Vagina (tissue), 2 donors: ENCODE measurements around the gene KIAA0408. TPM values are rescaled to one million over a fixed set of nuclear protein-coding genes. Genes with fewer than 3 reads are reported as not detected.

Source experiments
- DNase-seq, 2 donors: peaks; one replicate each; pipeline ENCODE4 v3.0.0-alpha.2; 2017; ENCODE audit errors: extremely low spot score in 2 of 2
- H3K27ac ChIP-seq: fragments of 200-600 bp; sonication (generic); one replicate; pipeline ENCODE4 v1.5.1; 2019
- H3K27me3 ChIP-seq: fragments of 200-600 bp; sonication (generic); one replicate; pipeline ENCODE4 v1.5.1; 2019
- H3K36me3 ChIP-seq, 2 donors: fragments of 200-600 bp; sonication (generic); one replicate each; pipeline ENCODE4 v1.5.1; 2017 to 2019
- H3K4me1 ChIP-seq: fragments of 200-600 bp; sonication (generic); one replicate; pipeline ENCODE4 v1.5.1; 2019
- H3K4me3 ChIP-seq, 2 donors: fragments of 200-600 bp; sonication (generic); 1 replicate in 1 of 2; 2 replicates in 1 of 2; pipeline ENCODE4 v1.5.1; 2016 to 2019
- H3K9me3 ChIP-seq: fragments of 200-600 bp; sonication (generic); one replicate; pipeline ENCODE4 v1.5.1; 2019
- POLR2A ChIP-seq, 2 donors: fragments of 450-650 bp; IDR thresholded peaks; one replicate each; pipeline ENCODE4 v1.6.1; 2017; ENCODE audit warnings: antibody characterized with exemption in 2 of 2, mild to moderate bottlenecking in 2 of 2, moderate library complexity in 2 of 2
- POLR2AphosphoS5 ChIP-seq, 2 donors: sonication (generic); formaldehyde crosslinking; IDR thresholded peaks; one replicate each; pipeline ENCODE4 v1.9.0; 2017; ENCODE audit warnings: antibody characterized with exemption in 2 of 2, mild to moderate bottlenecking in 2 of 2, low read depth in 1 of 2; ENCODE audit not compliant: insufficient read depth in 1 of 2
- intact Hi-C: fragments of 100-400 bp; cut with DNase I; formaldehyde crosslinking; loops from one replicate; pipeline ENCODE4 v1.15.1; 2023
- total RNA-seq: library from RNA; depleted of rRNA; stranded (reverse); fragments of >200 nt; gene quantifications from one replicate; pipeline ENCODE4 v1.2.3, GENCODE V29; 2016
- TF ChIP-seq, protein P1 (sequence below), 3 experiments: fragments of 450-650 bp in 2 of 3; fragments of 200-600 bp in 1 of 3; sonication (generic) in 1 of 3; IDR thresholded peaks; one replicate each; pipeline ENCODE4 v1.5.1; 2017 to 2019; ENCODE audit warnings: antibody characterized with exemption in 3 of 3, mild to moderate bottlenecking in 2 of 3, moderate library complexity in 2 of 3

The KIAA0408 gene
- 4.7 TPM for total RNA-seq

DNA sequence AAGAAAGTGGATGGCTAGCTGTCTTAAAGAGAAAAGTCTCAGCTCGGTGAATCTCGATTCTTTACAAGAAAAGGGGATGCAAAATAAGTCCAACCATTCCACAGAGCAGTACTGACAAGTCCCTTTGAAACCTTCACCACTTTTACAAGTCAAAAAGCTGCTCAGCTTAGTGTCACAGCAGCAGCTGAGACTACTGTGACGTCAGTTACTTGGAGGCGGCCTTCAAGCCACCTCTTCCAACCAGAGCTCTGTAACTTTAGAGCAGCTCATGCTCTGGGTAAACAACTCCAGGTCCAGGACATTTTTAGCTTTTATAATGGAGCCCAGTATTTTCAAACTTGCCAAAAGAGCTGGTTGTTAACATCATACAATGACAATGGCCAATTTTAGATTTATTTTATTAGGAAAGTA lies at the start of gene KIAA0408:
KIAA0408 (minus strand) TSS at position 159 of the 411 bp plus-strand sequence. CDS start 5,408 bp downstream, outside the sequence.
- TF ChIP-seq, protein P1, sequence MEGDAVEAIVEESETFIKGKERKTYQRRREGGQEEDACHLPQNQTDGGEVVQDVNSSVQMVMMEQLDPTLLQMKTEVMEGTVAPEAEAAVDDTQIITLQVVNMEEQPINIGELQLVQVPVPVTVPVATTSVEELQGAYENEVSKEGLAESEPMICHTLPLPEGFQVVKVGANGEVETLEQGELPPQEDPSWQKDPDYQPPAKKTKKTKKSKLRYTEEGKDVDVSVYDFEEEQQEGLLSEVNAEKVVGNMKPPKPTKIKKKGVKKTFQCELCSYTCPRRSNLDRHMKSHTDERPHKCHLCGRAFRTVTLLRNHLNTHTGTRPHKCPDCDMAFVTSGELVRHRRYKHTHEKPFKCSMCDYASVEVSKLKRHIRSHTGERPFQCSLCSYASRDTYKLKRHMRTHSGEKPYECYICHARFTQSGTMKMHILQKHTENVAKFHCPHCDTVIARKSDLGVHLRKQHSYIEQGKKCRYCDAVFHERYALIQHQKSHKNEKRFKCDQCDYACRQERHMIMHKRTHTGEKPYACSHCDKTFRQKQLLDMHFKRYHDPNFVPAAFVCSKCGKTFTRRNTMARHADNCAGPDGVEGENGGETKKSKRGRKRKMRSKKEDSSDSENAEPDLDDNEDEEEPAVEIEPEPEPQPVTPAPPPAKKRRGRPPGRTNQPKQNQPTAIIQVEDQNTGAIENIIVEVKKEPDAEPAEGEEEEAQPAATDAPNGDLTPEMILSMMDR (IDR thresholded peaks at IDR 0.05), result no peak
- peak in 1 of 2 donors; percentile 78 for TF ChIP-seq POLR2AphosphoS5 (IDR thresholded peaks at IDR 0.05; ENCODE audit: insufficient read depth in 1 of 2, low read depth in 1 of 2)
- no peaks in the 10 kb centered on the region for H3K9me3 ChIP-seq
- peak within 1 kb of the TSS; percentile 64 for H3K27ac ChIP-seq
- H3K4me3 ChIP-seq, result peak within 1 kb of the TSS; percentile 31 to 46
- DNase-seq, result no peak
- intact Hi-C loops, result no loop called here
- no peaks in the 10 kb centered on the region for H3K36me3 ChIP-seq
- peaks cover 35% of the 10 kb centered on the region for H3K4me1 ChIP-seq
- H3K27me3 ChIP-seq, result no peaks in the 10 kb centered on the region

DNA sequence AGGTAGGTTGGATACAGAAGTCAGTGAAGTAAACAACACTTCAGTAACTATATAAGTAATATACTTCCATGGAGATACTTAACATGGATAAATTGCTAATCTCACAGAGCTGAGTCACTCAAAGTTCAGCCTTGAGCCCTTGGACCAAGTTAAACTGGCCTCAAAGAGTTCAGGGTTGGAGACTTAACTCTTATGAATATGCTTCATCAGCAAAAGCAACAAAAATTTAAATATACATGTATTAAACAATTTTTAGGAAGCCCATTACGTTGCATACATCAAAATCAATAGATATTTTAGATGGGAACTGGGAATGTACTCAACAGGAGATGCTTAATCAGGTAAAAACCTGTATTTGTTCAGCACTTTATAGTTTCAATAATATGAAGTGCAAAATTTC lies 47.7 kb upstream of the KIAA0408 start:
- H3K27me3 ChIP-seq, result no peaks in the 10 kb centered on the region
- intact Hi-C loops, result no loop called here
- TF ChIP-seq POLR2AphosphoS5 (IDR thresholded peaks at IDR 0.05; ENCODE audit: insufficient read depth in 1 of 2, low read depth in 1 of 2), result no peak
- TF ChIP-seq, protein P1 (IDR thresholded peaks at IDR 0.05), result no peak
- TF ChIP-seq POLR2A (IDR thresholded peaks at IDR 0.05), result no peak
- no peaks in the 10 kb centered on the region for H3K4me1 ChIP-seq
- no peaks in the 10 kb centered on the region for H3K9me3 ChIP-seq
- DNase-seq, result no peak
- no peak overlapping the region for H3K4me3 ChIP-seq
- H3K27ac ChIP-seq, result no peak overlapping the region
- no peaks in the 10 kb centered on the region for H3K36me3 ChIP-seq

DNA sequence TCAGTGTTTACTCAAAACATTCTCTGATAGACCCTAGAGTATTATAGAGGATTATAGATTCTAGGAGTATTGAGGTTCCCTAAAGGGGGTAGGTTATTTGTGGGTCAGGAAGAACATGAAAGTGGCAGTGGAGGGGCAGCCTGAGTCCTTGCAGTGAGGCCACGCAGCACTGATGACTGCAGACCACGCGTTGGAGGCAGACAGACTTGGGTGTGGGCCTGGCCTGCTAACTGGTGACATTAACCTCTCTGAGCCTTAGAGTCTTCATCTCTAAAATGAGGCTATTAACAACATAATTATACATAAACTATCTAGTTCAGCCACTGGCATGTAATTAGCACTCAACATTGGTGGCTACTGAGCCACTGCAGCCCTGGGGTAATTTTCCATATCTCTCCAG lies 43.8 kb upstream of the KIAA0408 start:
- no peaks in the 10 kb centered on the region for H3K4me1 ChIP-seq
- TF ChIP-seq POLR2AphosphoS5 (IDR thresholded peaks at IDR 0.05; ENCODE audit: insufficient read depth in 1 of 2, low read depth in 1 of 2), result no peak
- no peak overlapping the region for H3K4me3 ChIP-seq
- no peaks in the 10 kb centered on the region for H3K27me3 ChIP-seq
- H3K27ac ChIP-seq, result no peak overlapping the region
- no peaks in the 10 kb centered on the region for H3K9me3 ChIP-seq
- intact Hi-C loops, result no loop called here
- DNase-seq, result no peak
- no peaks in the 10 kb centered on the region for H3K36me3 ChIP-seq

DNA sequence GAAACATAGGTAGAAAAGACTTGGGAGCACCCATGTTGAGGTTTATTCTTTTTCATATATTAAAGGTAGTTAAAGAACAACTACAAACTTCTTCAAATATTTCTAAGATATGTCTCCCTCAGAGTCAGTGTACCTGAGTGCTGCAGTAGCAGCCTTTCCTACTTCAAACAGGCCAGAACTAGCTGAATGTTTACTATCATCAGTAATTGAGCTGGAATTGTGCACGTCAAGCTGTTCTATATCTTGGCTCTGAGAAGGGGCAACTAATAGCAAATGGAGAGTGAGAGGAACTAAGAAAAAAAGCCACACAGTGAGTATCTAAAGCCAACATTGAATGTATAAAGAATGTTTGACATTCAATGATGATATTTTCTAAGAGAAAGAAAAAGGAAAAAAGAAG lies 38.2 kb upstream of the KIAA0408 start:
- no peaks in the 10 kb centered on the region for H3K27me3 ChIP-seq
- intact Hi-C loops, result no loop called here
- no peak overlapping the region for H3K27ac ChIP-seq
- TF ChIP-seq, protein P1 (IDR thresholded peaks at IDR 0.05), result no peak
- TF ChIP-seq POLR2AphosphoS5 (IDR thresholded peaks at IDR 0.05; ENCODE audit: insufficient read depth in 1 of 2, low read depth in 1 of 2), result no peak
- no peaks in the 10 kb centered on the region for H3K4me1 ChIP-seq
- no peak for DNase-seq
- H3K36me3 ChIP-seq, result no peaks in the 10 kb centered on the region
- H3K9me3 ChIP-seq, result no peaks in the 10 kb centered on the region
- H3K4me3 ChIP-seq, result no peak overlapping the region

DNA sequence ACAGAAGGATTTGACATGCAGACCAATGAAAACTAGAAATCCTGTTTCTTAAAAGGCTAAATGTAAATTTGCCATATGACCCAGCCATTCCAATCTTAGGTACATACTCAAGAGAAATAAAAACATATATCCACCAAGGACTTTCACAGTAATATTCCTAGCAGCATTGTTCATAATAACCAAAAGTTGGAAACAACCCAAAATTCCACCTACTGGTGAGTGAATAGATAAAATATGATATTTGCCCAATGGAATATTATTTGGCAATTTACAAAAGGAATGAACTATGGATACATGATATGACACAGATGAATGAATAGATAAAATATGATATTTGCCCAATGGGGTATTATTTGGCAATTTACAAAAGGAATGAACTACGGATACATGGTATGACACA lies 37.3 kb upstream of the KIAA0408 start:
- Histone ChIP-seq H3K4me1 (no peaks in the 10 kb centered on the region), H3K4me3 (no peak overlapping the region), H3K27me3 (no peaks in the 10 kb centered on the region), H3K36me3 (no peaks in the 10 kb centered on the region), H3K27ac (no peak overlapping the region), H3K9me3 (no peaks in the 10 kb centered on the region)
- no peak for TF ChIP-seq POLR2A (IDR thresholded peaks at IDR 0.05)
- TF ChIP-seq, protein P1 (IDR thresholded peaks at IDR 0.05), result no peak
- intact Hi-C loops, result no loop called here
- no peak for DNase-seq
